HEK293 (cell line): Measurements from ENCODE around the gene EDIL3.

Experiments
- CTCF ChIA-PET: fragments of 350-600 bp; formaldehyde crosslinking; extraction: SDS; loops from one replicate; lab custom pipeline; 2021; ENCODE audit warnings: antibody characterized with exemption; lab: Yijun Ruan, JAX
- POLR2A ChIA-PET: fragments of 300-600 bp; formaldehyde crosslinking; extraction: SDS; loops from one replicate; lab custom pipeline; 2020; ENCODE audit warnings: antibody characterized with exemption, inconsistent platforms; lab: Yijun Ruan, JAX
- H3K27ac ChIP-seq: fragments of 200-500 bp; sonication (Bioruptor generic); 2 replicates; pipeline ENCODE4 v1.5.1; 2014; ENCODE audit warnings: low read depth, low read length, control low read depth, inconsistent platforms; ENCODE audit errors: extremely low read depth
- H3K36me3 ChIP-seq, 2 experiments: fragments of 200-500 bp in 1 of 2; sonication (Bioruptor generic) in 1 of 2; 1 replicate in 1 of 2; 2 replicates in 1 of 2; pipeline ENCODE4 v1.5.1; 2014 to 2017; ENCODE audit warnings: inconsistent platforms in 2 of 2, low read length in 2 of 2; ENCODE audit not compliant: control insufficient read depth in 2 of 2, insufficient read depth in 1 of 2
- H3K4me1 ChIP-seq: fragments of 200-500 bp; sonication (Bioruptor generic); 2 replicates; pipeline ENCODE4 v1.5.1; 2014; ENCODE audit warnings: mild to moderate bottlenecking, low read length, inconsistent platforms; ENCODE audit not compliant: control insufficient read depth, insufficient read depth
- H3K4me3 ChIP-seq: 2 replicates; pipeline ENCODE4 v1.5.1; 2011; ENCODE audit warnings: low read depth, mild to moderate bottlenecking, control low read depth, low read length, moderate library complexity
- H3K9me3 ChIP-seq: fragments of 200-500 bp; sonication (Bioruptor generic); 2 replicates; pipeline ENCODE4 v1.5.1; 2014; ENCODE audit warnings: low read depth, low read length, inconsistent platforms; ENCODE audit not compliant: control insufficient read depth, insufficient read depth
- BCL11A ChIP-seq: fragments of 450-650 bp; formaldehyde crosslinking; IDR thresholded peaks from 2 replicates; pipeline ENCODE4 v1.5.1; 2016; ENCODE audit warnings: low read depth, missing biosample characterization, missing genetic modification characterization
- IKZF3 ChIP-seq: fragments of 450-650 bp; IDR thresholded peaks from 2 replicates; pipeline ENCODE4 v1.5.0; 2018; ENCODE audit warnings: missing biosample characterization, mild to moderate bottlenecking, missing genetic modification characterization, moderate library complexity
- REPIN1 ChIP-seq: fragments of 450-650 bp; formaldehyde crosslinking; IDR thresholded peaks from 2 replicates; pipeline ENCODE4 v1.5.1; 2017; ENCODE audit warnings: missing biosample characterization, missing genetic modification characterization, low read depth
- SETDB1 ChIP-seq: IDR thresholded peaks from one replicate; pipeline ENCODE4 v1.6.1; 2017; ENCODE audit warnings: mild to moderate bottlenecking, low read length, moderate library complexity, mixed read lengths; ENCODE audit not compliant: insufficient read length
- TCF7L2 ChIP-seq: IDR thresholded peaks from 2 replicates; pipeline ENCODE4 v1.6.1; 2011; ENCODE audit warnings: low read depth, mild to moderate bottlenecking, inconsistent platforms, low read length, moderate library complexity, borderline replicate concordance
- ZEB2 ChIP-seq: fragments of 450-650 bp; formaldehyde crosslinking; IDR thresholded peaks from 2 replicates; pipeline ENCODE4 v1.5.1; 2016; ENCODE audit warnings: missing biosample characterization, missing genetic modification characterization
- ZNF10 ChIP-seq: fragments of 450-650 bp; formaldehyde crosslinking; IDR thresholded peaks from 2 replicates; pipeline ENCODE4 v1.5.1; 2017; ENCODE audit warnings: missing biosample characterization, missing genetic modification characterization
- ZNF133 ChIP-seq: fragments of 450-650 bp; formaldehyde crosslinking; IDR thresholded peaks from 2 replicates; pipeline ENCODE4 v1.5.1; 2016; ENCODE audit warnings: missing biosample characterization, missing genetic modification characterization
- ZNF174 ChIP-seq: fragments of 450-650 bp; formaldehyde crosslinking; IDR thresholded peaks from 2 replicates; pipeline ENCODE4 v1.5.0; 2017; ENCODE audit warnings: missing biosample characterization, mild to moderate bottlenecking, missing genetic modification characterization
- ZNF19 ChIP-seq: fragments of 450-650 bp; formaldehyde crosslinking; IDR thresholded peaks from 2 replicates; pipeline ENCODE4; 2016; ENCODE audit warnings: missing biosample characterization, missing genetic modification characterization, low read depth
- ZNF202 ChIP-seq: fragments of 450-650 bp; formaldehyde crosslinking; IDR thresholded peaks from 2 replicates; pipeline ENCODE4 v1.5.1; 2016; ENCODE audit warnings: missing biosample characterization, missing genetic modification characterization, borderline replicate concordance
- ZNF214 ChIP-seq: fragments of 450-650 bp; formaldehyde crosslinking; IDR thresholded peaks from 2 replicates; pipeline ENCODE4 v1.5.1; 2017; ENCODE audit warnings: missing biosample characterization, mild to moderate bottlenecking, missing genetic modification characterization, borderline replicate concordance
- ZNF341 ChIP-seq: fragments of 450-650 bp; formaldehyde crosslinking; IDR thresholded peaks from 2 replicates; pipeline ENCODE4; 2016; ENCODE audit warnings: low read depth, missing biosample characterization, missing genetic modification characterization
- ZNF394 ChIP-seq: fragments of 450-650 bp; formaldehyde crosslinking; IDR thresholded peaks from 2 replicates; pipeline ENCODE4 v1.5.1; 2016; ENCODE audit warnings: missing biosample characterization, missing genetic modification characterization, mild to moderate bottlenecking, moderate library complexity, borderline replicate concordance
- ZNF624 ChIP-seq: fragments of 450-650 bp; formaldehyde crosslinking; IDR thresholded peaks from 2 replicates; pipeline ENCODE4 v1.5.1; 2017; ENCODE audit warnings: missing biosample characterization, missing genetic modification characterization
- ZNF658 ChIP-seq: fragments of 450-650 bp; formaldehyde crosslinking; IDR thresholded peaks from 2 replicates; pipeline ENCODE4; 2016; ENCODE audit warnings: missing biosample characterization, missing genetic modification characterization
- ZNF677 ChIP-seq: fragments of 450-650 bp; IDR thresholded peaks from 2 replicates; pipeline ENCODE4 v1.5.0; 2018; ENCODE audit warnings: missing biosample characterization, mild to moderate bottlenecking, missing genetic modification characterization, moderate library complexity
- TF ChIP-seq, protein P1 (sequence below): fragments of 450-650 bp; formaldehyde crosslinking; IDR thresholded peaks from 2 replicates; pipeline ENCODE4 v1.5.1; 2016; ENCODE audit warnings: missing biosample characterization, missing genetic modification characterization
- TF ChIP-seq, protein P2 (sequence below): fragments of 450-650 bp; formaldehyde crosslinking; conservative IDR thresholded peaks from 2 replicates; pipeline ENCODE4 v1.5.1; 2016; ENCODE audit warnings: low read depth, missing biosample characterization, missing genetic modification characterization
- TF ChIP-seq, protein P3 (sequence below): fragments of 450-650 bp; formaldehyde crosslinking; IDR thresholded peaks from 2 replicates; pipeline ENCODE4 v1.5.1; 2016; ENCODE audit warnings: missing biosample characterization, missing genetic modification characterization
- TF ChIP-seq, protein P4 (sequence below): fragments of 450-650 bp; formaldehyde crosslinking; IDR thresholded peaks from 2 replicates; pipeline ENCODE4 v1.5.1; 2016; ENCODE audit warnings: missing biosample characterization, missing genetic modification characterization
- TF ChIP-seq, protein P5 (sequence below): fragments of 450-650 bp; formaldehyde crosslinking; IDR thresholded peaks from 2 replicates; pipeline ENCODE4 v1.5.1; 2017; ENCODE audit warnings: missing biosample characterization, missing genetic modification characterization
- TF ChIP-seq, protein P6 (sequence below): fragments of 450-650 bp; formaldehyde crosslinking; IDR thresholded peaks from 2 replicates; pipeline ENCODE4 v1.5.1; 2016; ENCODE audit warnings: missing biosample characterization, missing genetic modification characterization

Gene EDIL3

DNA sequence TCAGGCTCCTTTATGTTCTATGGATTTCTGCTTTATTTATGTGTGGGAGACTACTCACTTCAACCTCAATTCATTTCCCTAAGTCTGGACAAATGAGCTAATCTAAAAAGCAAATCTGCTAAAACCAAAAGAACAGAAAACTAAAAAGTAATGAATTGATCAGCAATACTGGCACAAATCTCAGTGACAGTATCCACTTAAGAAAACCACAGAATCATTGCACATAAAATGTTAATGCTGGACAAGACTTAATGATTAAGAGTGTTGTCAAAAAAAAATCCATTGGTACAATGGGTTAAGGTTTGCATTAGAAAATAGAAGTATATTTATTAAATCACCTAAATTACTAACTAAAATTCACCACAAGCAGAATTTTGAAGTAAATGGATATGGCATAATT is 147.6 kb downstream of the EDIL3 start (continued):
- TF ChIP-seq, protein P1, sequence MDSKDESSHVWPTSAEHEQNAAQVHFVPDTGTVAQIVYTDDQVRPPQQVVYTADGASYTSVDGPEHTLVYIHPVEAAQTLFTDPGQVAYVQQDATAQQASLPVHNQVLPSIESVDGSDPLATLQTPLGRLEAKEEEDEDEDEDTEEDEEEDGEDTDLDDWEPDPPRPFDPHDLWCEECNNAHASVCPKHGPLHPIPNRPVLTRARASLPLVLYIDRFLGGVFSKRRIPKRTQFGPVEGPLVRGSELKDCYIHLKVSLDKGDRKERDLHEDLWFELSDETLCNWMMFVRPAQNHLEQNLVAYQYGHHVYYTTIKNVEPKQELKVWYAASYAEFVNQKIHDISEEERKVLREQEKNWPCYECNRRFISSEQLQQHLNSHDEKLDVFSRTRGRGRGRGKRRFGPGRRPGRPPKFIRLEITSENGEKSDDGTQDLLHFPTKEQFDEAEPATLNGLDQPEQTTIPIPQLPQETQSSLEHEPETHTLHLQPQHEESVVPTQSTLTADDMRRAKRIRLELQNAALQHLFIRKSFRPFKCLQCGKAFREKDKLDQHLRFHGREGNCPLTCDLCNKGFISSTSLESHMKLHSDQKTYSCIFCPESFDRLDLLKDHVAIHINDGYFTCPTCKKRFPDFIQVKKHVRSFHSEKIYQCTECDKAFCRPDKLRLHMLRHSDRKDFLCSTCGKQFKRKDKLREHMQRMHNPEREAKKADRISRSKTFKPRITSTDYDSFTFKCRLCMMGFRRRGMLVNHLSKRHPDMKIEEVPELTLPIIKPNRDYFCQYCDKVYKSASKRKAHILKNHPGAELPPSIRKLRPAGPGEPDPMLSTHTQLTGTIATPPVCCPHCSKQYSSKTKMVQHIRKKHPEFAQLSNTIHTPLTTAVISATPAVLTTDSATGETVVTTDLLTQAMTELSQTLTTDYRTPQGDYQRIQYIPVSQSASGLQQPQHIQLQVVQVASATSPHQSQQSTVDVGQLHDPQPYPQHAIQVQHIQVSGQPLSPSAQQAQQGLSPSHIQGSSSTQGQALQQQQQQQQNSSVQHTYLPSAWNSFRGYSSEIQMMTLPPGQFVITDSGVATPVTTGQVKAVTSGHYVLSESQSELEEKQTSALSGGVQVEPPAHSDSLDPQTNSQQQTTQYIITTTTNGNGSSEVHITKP, result no peak
- TF ChIP-seq, protein P2, sequence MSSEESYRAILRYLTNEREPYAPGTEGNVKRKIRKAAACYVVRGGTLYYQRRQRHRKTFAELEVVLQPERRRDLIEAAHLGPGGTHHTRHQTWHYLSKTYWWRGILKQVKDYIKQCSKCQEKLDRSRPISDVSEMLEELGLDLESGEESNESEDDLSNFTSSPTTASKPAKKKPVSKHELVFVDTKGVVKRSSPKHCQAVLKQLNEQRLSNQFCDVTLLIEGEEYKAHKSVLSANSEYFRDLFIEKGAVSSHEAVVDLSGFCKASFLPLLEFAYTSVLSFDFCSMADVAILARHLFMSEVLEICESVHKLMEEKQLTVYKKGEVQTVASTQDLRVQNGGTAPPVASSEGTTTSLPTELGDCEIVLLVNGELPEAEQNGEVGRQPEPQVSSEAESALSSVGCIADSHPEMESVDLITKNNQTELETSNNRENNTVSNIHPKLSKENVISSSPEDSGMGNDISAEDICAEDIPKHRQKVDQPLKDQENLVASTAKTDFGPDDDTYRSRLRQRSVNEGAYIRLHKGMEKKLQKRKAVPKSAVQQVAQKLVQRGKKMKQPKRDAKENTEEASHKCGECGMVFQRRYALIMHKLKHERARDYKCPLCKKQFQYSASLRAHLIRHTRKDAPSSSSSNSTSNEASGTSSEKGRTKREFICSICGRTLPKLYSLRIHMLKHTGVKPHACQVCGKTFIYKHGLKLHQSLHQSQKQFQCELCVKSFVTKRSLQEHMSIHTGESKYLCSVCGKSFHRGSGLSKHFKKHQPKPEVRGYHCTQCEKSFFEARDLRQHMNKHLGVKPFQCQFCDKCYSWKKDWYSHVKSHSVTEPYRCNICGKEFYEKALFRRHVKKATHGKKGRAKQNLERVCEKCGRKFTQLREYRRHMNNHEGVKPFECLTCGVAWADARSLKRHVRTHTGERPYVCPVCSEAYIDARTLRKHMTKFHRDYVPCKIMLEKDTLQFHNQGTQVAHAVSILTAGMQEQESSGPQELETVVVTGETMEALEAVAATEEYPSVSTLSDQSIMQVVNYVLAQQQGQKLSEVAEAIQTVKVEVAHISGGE, result no peak
- TF ChIP-seq ZNF394, result no peak
- TF ChIP-seq, all 188 proteins: peak for 0

DNA sequence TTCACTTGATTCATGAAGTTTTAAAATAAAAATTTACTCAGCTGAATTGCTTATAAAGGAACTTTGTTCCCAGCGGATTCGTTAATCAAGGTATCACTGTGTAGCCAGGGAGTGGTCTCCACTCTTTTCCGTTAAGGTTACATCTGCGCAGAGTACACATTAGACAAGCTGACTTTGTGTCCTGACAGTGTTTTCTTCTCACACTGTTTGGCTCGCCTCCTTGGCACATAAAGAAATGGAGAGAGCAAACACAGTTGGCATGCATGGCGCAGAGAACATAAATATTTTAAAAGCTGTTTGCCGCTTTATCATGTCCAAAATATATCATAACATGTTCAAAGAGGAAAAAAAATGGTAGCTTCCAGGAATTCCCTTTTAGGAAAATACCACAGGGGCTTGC is 153.2 kb downstream of the EDIL3 start:
- TF ChIP-seq BCL11A (tag by site-specific recombination) (no peak), ZNF624 (tag by site-specific recombination) (no peak), ZNF174 (tag by site-specific recombination) (no peak), SETDB1 (no peak), IKZF3 (tag by site-specific recombination) (no peak), ZNF341 (no peak), ZNF10 (no peak), ZNF677 (no peak), ZNF214 (tag by site-specific recombination) (no peak), ZEB2 (tag by site-specific recombination) (no peak), REPIN1 (tag by site-specific recombination) (no peak), ZNF658 (tag by site-specific recombination) (no peak), TCF7L2 (no peak), ZNF19 (tag by site-specific recombination) (no peak), ZNF202 (tag by site-specific recombination) (no peak), ZNF133 (tag by site-specific recombination) (no peak)
- TF ChIP-seq, protein P3, sequence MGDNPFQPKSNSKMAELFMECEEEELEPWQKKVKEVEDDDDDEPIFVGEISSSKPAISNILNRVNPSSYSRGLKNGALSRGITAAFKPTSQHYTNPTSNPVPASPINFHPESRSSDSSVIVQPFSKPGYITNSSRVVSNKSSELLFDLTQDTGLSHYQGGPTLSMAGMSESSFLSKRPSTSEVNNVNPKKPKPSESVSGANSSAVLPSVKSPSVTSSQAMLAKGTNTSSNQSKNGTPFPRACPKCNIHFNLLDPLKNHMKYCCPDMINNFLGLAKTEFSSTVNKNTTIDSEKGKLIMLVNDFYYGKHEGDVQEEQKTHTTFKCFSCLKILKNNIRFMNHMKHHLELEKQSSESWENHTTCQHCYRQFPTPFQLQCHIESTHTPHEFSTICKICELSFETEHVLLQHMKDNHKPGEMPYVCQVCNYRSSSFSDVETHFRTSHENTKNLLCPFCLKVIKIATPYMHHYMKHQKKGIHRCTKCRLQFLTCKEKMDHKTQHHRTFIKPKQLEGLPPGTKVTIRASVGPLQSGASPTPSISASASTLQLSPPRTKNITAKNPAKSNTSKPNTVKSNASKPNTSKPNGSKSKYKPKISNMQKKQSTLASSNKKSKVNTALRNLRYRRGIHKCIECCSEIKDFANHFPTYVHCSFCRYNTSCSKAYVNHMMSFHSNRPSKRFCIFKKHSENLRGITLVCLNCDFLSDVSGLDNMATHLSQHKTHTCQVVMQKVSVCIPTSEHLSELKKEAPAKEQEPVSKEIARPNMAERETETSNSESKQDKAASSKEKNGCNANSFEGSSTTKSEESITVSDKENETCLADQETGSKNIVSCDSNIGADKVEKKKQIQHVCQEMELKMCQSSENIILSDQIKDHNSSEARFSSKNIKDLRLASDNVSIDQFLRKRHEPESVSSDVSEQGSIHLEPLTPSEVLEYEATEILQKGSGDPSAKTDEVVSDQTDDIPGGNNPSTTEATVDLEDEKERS (tag by site-specific recombination), result no peak
- TF ChIP-seq, protein P4, sequence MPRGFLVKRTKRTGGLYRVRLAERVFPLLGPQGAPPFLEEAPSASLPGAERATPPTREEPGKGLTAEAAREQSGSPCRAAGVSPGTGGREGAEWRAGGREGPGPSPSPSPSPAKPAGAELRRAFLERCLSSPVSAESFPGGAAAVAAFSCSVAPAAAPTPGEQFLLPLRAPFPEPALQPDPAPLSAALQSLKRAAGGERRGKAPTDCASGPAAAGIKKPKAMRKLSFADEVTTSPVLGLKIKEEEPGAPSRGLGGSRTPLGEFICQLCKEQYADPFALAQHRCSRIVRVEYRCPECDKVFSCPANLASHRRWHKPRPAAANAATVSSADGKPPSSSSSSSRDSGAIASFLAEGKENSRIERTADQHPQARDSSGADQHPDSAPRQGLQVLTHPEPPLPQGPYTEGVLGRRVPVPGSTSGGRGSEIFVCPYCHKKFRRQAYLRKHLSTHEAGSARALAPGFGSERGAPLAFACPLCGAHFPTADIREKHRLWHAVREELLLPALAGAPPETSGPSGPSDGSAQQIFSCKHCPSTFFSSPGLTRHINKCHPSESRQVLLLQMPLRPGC (tag by site-specific recombination), result no peak
- TF ChIP-seq, protein P5, sequence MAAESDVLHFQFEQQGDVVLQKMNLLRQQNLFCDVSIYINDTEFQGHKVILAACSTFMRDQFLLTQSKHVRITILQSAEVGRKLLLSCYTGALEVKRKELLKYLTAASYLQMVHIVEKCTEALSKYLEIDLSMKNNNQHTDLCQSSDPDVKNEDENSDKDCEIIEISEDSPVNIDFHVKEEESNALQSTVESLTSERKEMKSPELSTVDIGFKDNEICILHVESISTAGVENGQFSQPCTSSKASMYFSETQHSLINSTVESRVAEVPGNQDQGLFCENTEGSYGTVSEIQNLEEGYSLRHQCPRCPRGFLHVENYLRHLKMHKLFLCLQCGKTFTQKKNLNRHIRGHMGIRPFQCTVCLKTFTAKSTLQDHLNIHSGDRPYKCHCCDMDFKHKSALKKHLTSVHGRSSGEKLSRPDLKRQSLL (tag by site-specific recombination), result no peak
- TF ChIP-seq, protein P6, sequence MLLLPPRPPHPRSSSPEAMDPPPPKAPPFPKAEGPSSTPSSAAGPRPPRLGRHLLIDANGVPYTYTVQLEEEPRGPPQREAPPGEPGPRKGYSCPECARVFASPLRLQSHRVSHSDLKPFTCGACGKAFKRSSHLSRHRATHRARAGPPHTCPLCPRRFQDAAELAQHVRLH (tag by site-specific recombination), result no peak
- no peaks in the 10 kb centered on the region for H3K36me3 ChIP-seq
- H3K27ac ChIP-seq, result no peak overlapping the region
- no peaks in the 10 kb centered on the region for H3K4me1 ChIP-seq
- POLR2A ChIA-PET, result no interaction called here
- H3K9me3 ChIP-seq, result no peaks in the 10 kb centered on the region
- CTCF ChIA-PET, result no interaction called here
- no peak overlapping the region for H3K4me3 ChIP-seq
